K562 (cell line): Measurements from ENCODE around the gene RNF126. TPM values are rescaled to one million over a fixed set of nuclear protein-coding genes. Genes with fewer than 3 reads are reported as not detected.

ENCODE experiments used
- ATAC-seq: fragments of 200-7000 bp; cut with Tn5 transposase; 3 replicates; pipeline ENCODE4 v1.9.1; 2020; ENCODE audit warnings: moderate library complexity
- BruUV-seq: library from RNA; stranded (reverse); fragments of 400-500 nt; replicated peaks from 2 replicates; lab custom pipeline; 2021; lab: Mats Ljungman, UMichigan
- CTCF ChIA-PET: fragments of 300-600 bp; formaldehyde crosslinking; extraction: SDS; loops from one replicate; lab custom pipeline; 2021; ENCODE audit warnings: low intra/inter-chr PET ratio; lab: Yijun Ruan, JAX
- POLR2A ChIA-PET: fragments of 300-600, 350-650 bp; sonication (Branson Sonifier 250); formaldehyde crosslinking; extraction: SDS; loops from one replicate; lab custom pipeline; 2021; ENCODE audit warnings: antibody characterized with exemption, inconsistent platforms; lab: Yijun Ruan, JAX
- DNase-seq, 4 experiments: peaks; one replicate each; pipeline versions ENCODE4 v3.0.0 to v3.0.0-alpha.2; 2011 to 2018; ENCODE audit warnings: low spot score in 3 of 4, mixed read lengths in 3 of 4; ENCODE audit errors: extremely low read depth in 1 of 4
- FAIRE-seq: peaks from 2 replicates; lab custom pipeline; 2011; peaks lifted over from hg19 to GRCh38; lab: Jason Lieb, UNC
- H2AFZ ChIP-seq: 2 replicates; pipeline ENCODE4 v1.6.0; 2011; ENCODE audit warnings: low read depth, low read length, control low read depth, inconsistent platforms
- H3K27ac ChIP-seq: fragments of 200-600 bp; 3 replicates; pipeline ENCODE4 v1.8.0; 2011; ENCODE audit warnings: low read depth, mild to moderate bottlenecking, control low read depth, inconsistent platforms, low read length, moderate library complexity, mixed read lengths; ENCODE audit errors: extremely low read depth
- H3K27me3 ChIP-seq, 2 experiments: fragments of 300-600 bp in 1 of 2; 2 replicates in 1 of 2; 3 replicates in 1 of 2; pipeline versions ENCODE4 v1.6.0 to v1.8.0; 2011; ENCODE audit warnings: inconsistent platforms in 2 of 2, low read length in 2 of 2, mild to moderate bottlenecking in 1 of 2, mixed read lengths in 1 of 2, moderate library complexity in 1 of 2; ENCODE audit not compliant: control insufficient read depth in 2 of 2, insufficient read depth in 2 of 2
- H3K36me3 ChIP-seq: fragments of 300-600 bp; 3 replicates; pipeline ENCODE4 v1.8.0; 2011; ENCODE audit warnings: mild to moderate bottlenecking, low read length, inconsistent platforms; ENCODE audit not compliant: control insufficient read depth, insufficient read depth
- H3K4me1 ChIP-seq, 2 experiments: fragments of 200-600 bp in 1 of 2; replicated peaks in 1 of 2; 2 replicates in 1 of 2; 3 replicates in 1 of 2; pipeline versions ENCODE4 v1.5.1 to v1.8.0; 2011; ENCODE audit warnings: inconsistent platforms in 2 of 2, low read length in 2 of 2, mild to moderate bottlenecking in 1 of 2, mixed read lengths in 1 of 2, moderate library complexity in 1 of 2; ENCODE audit not compliant: control insufficient read depth in 2 of 2, insufficient read depth in 2 of 2
- H3K4me2 ChIP-seq: 2 replicates; pipeline ENCODE4 v1.6.1; 2011; ENCODE audit warnings: low read length, control low read depth, inconsistent platforms, mixed read lengths; ENCODE audit not compliant: insufficient read depth
- H3K4me3 ChIP-seq: fragments of 200-600 bp; sonication (generic), shearing (Covaris generic); 2 replicates; pipeline ENCODE4 v1.5.1; 2016; ENCODE audit warnings: control low read depth, inconsistent platforms
- H3K79me2 ChIP-seq: fragments of 200-600 bp; 3 replicates; pipeline ENCODE4 v1.8.0; 2011; ENCODE audit warnings: low read length, inconsistent platforms; ENCODE audit not compliant: control insufficient read depth, insufficient read depth
- H3K9ac ChIP-seq, 2 experiments: 2 replicates each; pipeline versions ENCODE4 v1.6.0 to v1.6.1; 2011; ENCODE audit warnings: low read depth in 2 of 2, low read length in 2 of 2, control low read depth in 1 of 2, inconsistent platforms in 1 of 2, mild to moderate bottlenecking in 1 of 2, mixed read lengths in 1 of 2; ENCODE audit not compliant: insufficient read depth in 1 of 2
- H3K9me1 ChIP-seq: one replicate; pipeline ENCODE4 v1.6.0; 2011; ENCODE audit warnings: inconsistent platforms, mild to moderate bottlenecking, low read length, moderate library complexity; ENCODE audit not compliant: control insufficient read depth, insufficient read depth
- H3K9me3 ChIP-seq: replicated peaks from 2 replicates; pipeline ENCODE4 v1.5.1; 2011; ENCODE audit warnings: low read depth, low read length, inconsistent platforms; ENCODE audit not compliant: control insufficient read depth, insufficient read depth
- H4K20me1 ChIP-seq: replicated peaks from 2 replicates; pipeline ENCODE4 v1.6.1; 2011; ENCODE audit warnings: low read length, inconsistent platforms, mixed read lengths; ENCODE audit not compliant: control insufficient read depth, insufficient read depth
- BCOR ChIP-seq: fragments of 450-650 bp; IDR thresholded peaks from 2 replicates; pipeline ENCODE4 v1.6.1; 2016
- CBX1 ChIP-seq: sonication (generic); IDR thresholded peaks from 2 replicates; pipeline ENCODE4 v1.6.1; 2016; ENCODE audit warnings: antibody characterized with exemption, low read depth, mild to moderate bottlenecking
- HDAC2 ChIP-seq: fragments of 450-650 bp; IDR thresholded peaks from 2 replicates; pipeline ENCODE4 v1.6.1; 2016; ENCODE audit warnings: mild to moderate bottlenecking
- KDM1A ChIP-seq, 2 experiments: fragments of 450-650 bp; IDR thresholded peaks; 2 replicates each; pipeline ENCODE4 v1.6.1; 2016; ENCODE audit warnings: mild to moderate bottlenecking in 2 of 2
- PCBP1 ChIP-seq: fragments of 200-400 bp; formaldehyde crosslinking; IDR thresholded peaks from 2 replicates; pipeline ENCODE4 v1.6.1; 2018; ENCODE audit warnings: mild to moderate bottlenecking, low read depth, low read length; ENCODE audit not compliant: poor library complexity, severe bottlenecking
- ZNF324 ChIP-seq: fragments of 250-450 bp; sonication (Bioruptor Pico); IDR thresholded peaks from 2 replicates; pipeline ENCODE4 v1.4.0; 2020; ENCODE audit warnings: mild to moderate bottlenecking
- WGBS: fragments of 100-300 bp; shearing (Covaris generic); methylation state at CpG from one replicate; pipeline ENCODE4 v1.1.6; 2016; ENCODE audit warnings: low coverage, mixed read lengths; ENCODE audit not compliant: insufficient coverage; ENCODE audit errors: missing lambda C conversion rate; 5-methylcytosine and 5-hydroxymethylcytosine counted together
- in situ Hi-C: fragments of 300-500 bp; cut with MboI; formaldehyde crosslinking; loops from 4 replicates; pipeline ENCODE4 v1.15.0; 2018; ENCODE audit warnings: inconsistent platforms, mixed read lengths
- intact Hi-C: fragments of 100-400 bp; cut with micrococcal nuclease; formaldehyde crosslinking; loops from 2 replicates; pipeline ENCODE4 v1.14.2; 2022
- polyA plus RNA-seq, 8 experiments: library from polyadenylated mRNA; depleted of rRNA in 4 of 8; stranded (reverse) in 5 of 8; unstranded in 3 of 8; fragments of >200 nt; fragmentation: Nextera tagmentation in 2 of 8; fragmentation: Illumina TruSeq in 1 of 8; extraction: Ambion mirVana in 2 of 8; extraction: Trizol in 1 of 8; gene quantifications; 2 replicates each; pipeline versions ENCODE4 v1.2.1 to v1.2.3, GENCODE V29; 2011 to 2014; ENCODE audit warnings: inconsistent platforms in 1 of 8, missing spikeins in 1 of 8
- total RNA-seq, 7 experiments: library from RNA; depleted of rRNA in 6 of 7; stranded (reverse); fragments of >200 nt in 6 of 7; fragmentation: Illumina TruSeq in 2 of 7; extraction: Trizol in 2 of 7; gene quantifications; 2 replicates each; pipeline versions ENCODE4 v1.2.1 to v1.2.3, GENCODE V29; 2011 to 2021; ENCODE audit warnings: low replicate concordance in 1 of 7

Gene RNF126
- total and polyA plus RNA-seq, 9 of the 15 experiments (the other 6 are each of a cell fraction or from before 2014, with no cell fraction given): 0.27 to 101 (median 12.3) TPM

DNA sequence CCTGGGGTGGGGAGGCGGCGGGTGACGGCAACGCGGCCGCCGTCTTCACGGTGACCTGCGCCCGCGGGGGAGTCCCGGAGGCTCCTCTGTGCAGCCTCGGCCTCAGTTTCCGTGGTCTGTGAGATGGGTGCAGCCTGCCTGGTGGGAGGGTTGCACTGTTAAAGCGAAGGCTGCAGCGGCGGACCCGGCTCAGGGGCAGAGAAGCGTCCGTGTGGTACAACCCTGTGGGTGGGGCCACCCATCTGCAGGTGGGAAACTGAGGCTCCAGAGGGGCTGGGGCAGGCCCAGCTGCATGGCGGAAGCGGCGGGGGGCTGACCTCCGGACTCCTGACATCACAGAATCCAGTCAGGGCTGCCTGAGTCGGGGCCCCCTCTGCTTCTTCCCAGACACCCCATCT, 22.9 kb downstream of the RNF126 start:
- no peak for ATAC-seq
- peak overlapping the region; percentile 47 for H3K4me3 ChIP-seq
- peaks cover 12% of the 10 kb centered on the region; the same call in 1 of the 3 replicates for H3K36me3 ChIP-seq
- ChIA-PET POLR2A (no interaction called here), CTCF (no interaction called here)
- H3K9me1 ChIP-seq: no peaks in the 10 kb centered on the region
- FAIRE-seq: no peak
- H4K20me1 ChIP-seq: no peaks in the 10 kb centered on the region
- H3K9me3 ChIP-seq: no peaks in the 10 kb centered on the region
- WGBS: 36% methylated on average over 13 of the region's 25 CpGs
- no peaks in the 10 kb centered on the region for H3K27me3 ChIP-seq
- peak overlapping the region in 1 of 2 experiments; percentile 89; a peak in 3 of 4 replicates for H3K9ac ChIP-seq
- H2AFZ ChIP-seq: peak overlapping the region; percentile 66; the same call in 1 of the 2 replicates
- DNase-seq: no peak
- 0 out of 3 replicates have a peak overlapping the region, but pooled peaks have one; percentile 21 for H3K27ac ChIP-seq
- H3K4me2 ChIP-seq: peak overlapping the region; percentile 54; the same call in 1 of the 2 replicates
- intact Hi-C loops (no loop called here), in situ Hi-C loops (no loop called here)
- no peak for TF ChIP-seq ZNF324 (CRISPR knock-in tag)
- 0 out of 2 replicates have a peak, but pooled peaks have one; percentile 49 for TF ChIP-seq CBX1
- peak; percentile 80 for TF ChIP-seq PCBP1
- peak; percentile 67 for TF ChIP-seq BCOR
- 0 out of 4 replicates have a peak, but pooled peaks of 1 of the 2 experiments have one; percentile 16 for TF ChIP-seq KDM1A (IDR thresholded peaks at IDR 0.05)
- no peak for TF ChIP-seq HDAC2
- no peaks in the 10 kb centered on the region for H3K79me2 ChIP-seq
- H3K4me1 ChIP-seq: peaks cover 4 to 53% of the 10 kb centered on the region in 2 experiments; a peak in 4 of 5 replicates
- BruUV-seq: no TSS peak
